Panc1 (cell line): ENCODE results near the gene CDC45.

Experiments
- POLR2AphosphoS5 ChIP-seq: IDR thresholded peaks from 2 replicates; pipeline ENCODE4 v1.6.1; 2012; ENCODE audit warnings: mild to moderate bottlenecking, low read depth, low read length, moderate library complexity
- TCF7L2 ChIP-seq: IDR thresholded peaks from 2 replicates; pipeline ENCODE4 v1.6.1; 2011; ENCODE audit warnings: mild to moderate bottlenecking, low read depth, low read length, inconsistent platforms
- TF ChIP-seq, protein P1 (sequence below): fragments of 450-650 bp; IDR thresholded peaks from 2 replicates; pipeline ENCODE4 v1.5.1; 2017; ENCODE audit warnings: mild to moderate bottlenecking
- TF ChIP-seq, protein P2 (sequence below), 2 experiments: IDR thresholded peaks; 2 replicates each; pipeline ENCODE4 v1.6.1; 2011 to 2012; ENCODE audit warnings: low read depth in 2 of 2, control low read depth in 1 of 2, low read length in 1 of 2, mild to moderate bottlenecking in 1 of 2, moderate library complexity in 1 of 2; ENCODE audit not compliant: insufficient read depth in 1 of 2

DNA sequence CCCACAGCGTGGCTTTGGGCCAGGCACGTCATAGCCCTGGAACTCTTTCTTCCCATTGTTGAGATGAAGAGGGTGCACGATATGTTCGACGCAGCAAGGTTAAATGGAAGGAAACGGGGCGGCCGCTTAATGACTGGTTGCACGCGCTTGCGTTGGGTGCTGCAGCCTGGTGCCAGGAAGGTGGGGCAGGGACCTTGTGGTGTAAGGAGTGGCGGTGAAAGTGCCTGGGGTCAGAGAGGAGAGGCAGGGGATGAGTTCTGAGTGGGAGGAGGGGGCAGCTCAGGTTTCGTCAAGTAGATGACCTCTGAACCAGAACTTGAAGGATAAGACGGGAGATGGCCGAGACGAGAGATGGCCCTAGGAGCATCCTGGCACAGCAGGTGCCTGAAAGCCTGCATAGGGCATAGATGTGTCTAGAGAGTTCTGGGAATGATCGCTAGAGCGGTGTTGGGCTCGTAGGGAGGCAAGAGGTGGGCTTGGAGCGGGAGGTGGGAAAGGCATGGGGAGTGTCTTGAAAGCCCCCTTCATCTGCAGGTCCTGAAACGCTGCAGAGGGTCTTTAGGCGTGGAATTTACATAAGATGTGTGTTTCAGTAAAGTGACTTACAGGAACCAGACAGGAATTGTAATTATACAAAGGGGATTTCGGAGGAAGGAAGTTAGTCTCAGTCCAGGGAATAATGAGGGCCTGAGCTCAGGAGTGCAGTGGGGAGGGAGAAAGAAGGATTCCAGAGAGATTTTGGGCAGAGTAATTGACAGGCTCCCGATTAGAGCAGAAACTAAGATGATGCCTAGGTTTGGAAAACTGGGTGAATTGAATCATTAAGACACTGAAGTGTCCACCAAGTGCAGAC lies 87.7 kb downstream of the CDC45 start:
- TF ChIP-seq, protein P1, sequence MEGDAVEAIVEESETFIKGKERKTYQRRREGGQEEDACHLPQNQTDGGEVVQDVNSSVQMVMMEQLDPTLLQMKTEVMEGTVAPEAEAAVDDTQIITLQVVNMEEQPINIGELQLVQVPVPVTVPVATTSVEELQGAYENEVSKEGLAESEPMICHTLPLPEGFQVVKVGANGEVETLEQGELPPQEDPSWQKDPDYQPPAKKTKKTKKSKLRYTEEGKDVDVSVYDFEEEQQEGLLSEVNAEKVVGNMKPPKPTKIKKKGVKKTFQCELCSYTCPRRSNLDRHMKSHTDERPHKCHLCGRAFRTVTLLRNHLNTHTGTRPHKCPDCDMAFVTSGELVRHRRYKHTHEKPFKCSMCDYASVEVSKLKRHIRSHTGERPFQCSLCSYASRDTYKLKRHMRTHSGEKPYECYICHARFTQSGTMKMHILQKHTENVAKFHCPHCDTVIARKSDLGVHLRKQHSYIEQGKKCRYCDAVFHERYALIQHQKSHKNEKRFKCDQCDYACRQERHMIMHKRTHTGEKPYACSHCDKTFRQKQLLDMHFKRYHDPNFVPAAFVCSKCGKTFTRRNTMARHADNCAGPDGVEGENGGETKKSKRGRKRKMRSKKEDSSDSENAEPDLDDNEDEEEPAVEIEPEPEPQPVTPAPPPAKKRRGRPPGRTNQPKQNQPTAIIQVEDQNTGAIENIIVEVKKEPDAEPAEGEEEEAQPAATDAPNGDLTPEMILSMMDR, result no peak
- TF ChIP-seq, protein P2, sequence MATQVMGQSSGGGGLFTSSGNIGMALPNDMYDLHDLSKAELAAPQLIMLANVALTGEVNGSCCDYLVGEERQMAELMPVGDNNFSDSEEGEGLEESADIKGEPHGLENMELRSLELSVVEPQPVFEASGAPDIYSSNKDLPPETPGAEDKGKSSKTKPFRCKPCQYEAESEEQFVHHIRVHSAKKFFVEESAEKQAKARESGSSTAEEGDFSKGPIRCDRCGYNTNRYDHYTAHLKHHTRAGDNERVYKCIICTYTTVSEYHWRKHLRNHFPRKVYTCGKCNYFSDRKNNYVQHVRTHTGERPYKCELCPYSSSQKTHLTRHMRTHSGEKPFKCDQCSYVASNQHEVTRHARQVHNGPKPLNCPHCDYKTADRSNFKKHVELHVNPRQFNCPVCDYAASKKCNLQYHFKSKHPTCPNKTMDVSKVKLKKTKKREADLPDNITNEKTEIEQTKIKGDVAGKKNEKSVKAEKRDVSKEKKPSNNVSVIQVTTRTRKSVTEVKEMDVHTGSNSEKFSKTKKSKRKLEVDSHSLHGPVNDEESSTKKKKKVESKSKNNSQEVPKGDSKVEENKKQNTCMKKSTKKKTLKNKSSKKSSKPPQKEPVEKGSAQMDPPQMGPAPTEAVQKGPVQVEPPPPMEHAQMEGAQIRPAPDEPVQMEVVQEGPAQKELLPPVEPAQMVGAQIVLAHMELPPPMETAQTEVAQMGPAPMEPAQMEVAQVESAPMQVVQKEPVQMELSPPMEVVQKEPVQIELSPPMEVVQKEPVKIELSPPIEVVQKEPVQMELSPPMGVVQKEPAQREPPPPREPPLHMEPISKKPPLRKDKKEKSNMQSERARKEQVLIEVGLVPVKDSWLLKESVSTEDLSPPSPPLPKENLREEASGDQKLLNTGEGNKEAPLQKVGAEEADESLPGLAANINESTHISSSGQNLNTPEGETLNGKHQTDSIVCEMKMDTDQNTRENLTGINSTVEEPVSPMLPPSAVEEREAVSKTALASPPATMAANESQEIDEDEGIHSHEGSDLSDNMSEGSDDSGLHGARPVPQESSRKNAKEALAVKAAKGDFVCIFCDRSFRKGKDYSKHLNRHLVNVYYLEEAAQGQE (IDR thresholded peaks at IDR 0.05; ENCODE audit: insufficient read depth in 1 of 2, low read depth in 2 of 2, low read length in 1 of 2), result no peak
- TF ChIP-seq TCF7L2 (no peak), POLR2AphosphoS5 (no peak)
